GM23338 (cell line): Measurements from ENCODE around the gene TMEM52.

Experiments used
- CREB1 ChIP-seq: fragments of 250-450 bp; sonication (Bioruptor Pico); IDR thresholded peaks from 2 replicates; pipeline ENCODE4 v1.5.0; 2020; ENCODE audit warnings: low read depth, mild to moderate bottlenecking, moderate library complexity
- EZH2phosphoT487 ChIP-seq: fragments of 200-600 bp; sonication (generic); IDR thresholded peaks from one replicate; pipeline ENCODE4 v1.8.1; 2018; ENCODE audit warnings: antibody characterized with exemption; ENCODE audit not compliant: unreplicated experiment
- POLR2AphosphoS5 ChIP-seq: IDR thresholded peaks from 2 replicates; pipeline ENCODE4 v1.6.1; 2016; ENCODE audit warnings: antibody characterized with exemption, low read depth
- TF ChIP-seq, protein P1 (sequence below), 2 experiments: fragments of 200-600 bp in 1 of 2; sonication (generic) in 1 of 2; conservative IDR thresholded peaks; 2 replicates each; pipeline versions ENCODE4 v1.5.1 to v1.6.1; 2016 to 2017; ENCODE audit warnings: antibody characterized with exemption in 2 of 2, low read depth in 2 of 2, mild to moderate bottlenecking in 2 of 2, moderate library complexity in 1 of 2

DNA sequence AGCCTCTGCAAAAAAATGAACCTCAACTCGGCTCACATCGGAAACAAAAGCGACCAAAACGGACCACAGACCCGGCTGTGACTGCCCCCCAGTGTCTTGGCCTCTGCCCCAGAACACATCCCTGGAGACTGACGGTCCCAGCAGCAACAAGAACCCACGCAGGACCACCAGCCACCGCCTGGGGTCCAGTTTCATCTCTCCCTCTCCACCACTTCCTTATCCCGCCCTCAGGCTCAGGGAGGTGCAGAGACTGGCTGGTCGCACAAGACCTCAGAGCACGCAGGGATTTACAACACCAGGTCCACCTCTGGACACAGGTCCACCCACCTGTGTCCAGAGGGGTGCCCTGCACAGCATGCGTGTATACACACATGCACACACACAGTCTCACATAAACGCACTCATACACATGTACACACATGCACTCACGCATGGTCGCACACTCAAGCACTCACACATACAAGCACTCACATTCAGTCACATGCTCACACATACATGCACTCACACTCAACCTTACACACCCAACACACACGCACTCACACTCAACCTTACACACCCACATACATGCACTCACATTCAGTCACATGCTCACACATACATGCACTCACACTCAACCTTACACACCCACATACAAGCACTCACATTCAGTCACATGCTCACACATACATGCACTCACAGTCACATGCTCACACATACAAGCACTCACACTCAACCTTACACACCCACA lies 18.6 kb upstream of the TMEM52 start:
- TF ChIP-seq CREB1 (CRISPR knock-in tag) (no peak), POLR2AphosphoS5 (no peak), EZH2phosphoT487 (no peak)
- TF ChIP-seq, protein P1, sequence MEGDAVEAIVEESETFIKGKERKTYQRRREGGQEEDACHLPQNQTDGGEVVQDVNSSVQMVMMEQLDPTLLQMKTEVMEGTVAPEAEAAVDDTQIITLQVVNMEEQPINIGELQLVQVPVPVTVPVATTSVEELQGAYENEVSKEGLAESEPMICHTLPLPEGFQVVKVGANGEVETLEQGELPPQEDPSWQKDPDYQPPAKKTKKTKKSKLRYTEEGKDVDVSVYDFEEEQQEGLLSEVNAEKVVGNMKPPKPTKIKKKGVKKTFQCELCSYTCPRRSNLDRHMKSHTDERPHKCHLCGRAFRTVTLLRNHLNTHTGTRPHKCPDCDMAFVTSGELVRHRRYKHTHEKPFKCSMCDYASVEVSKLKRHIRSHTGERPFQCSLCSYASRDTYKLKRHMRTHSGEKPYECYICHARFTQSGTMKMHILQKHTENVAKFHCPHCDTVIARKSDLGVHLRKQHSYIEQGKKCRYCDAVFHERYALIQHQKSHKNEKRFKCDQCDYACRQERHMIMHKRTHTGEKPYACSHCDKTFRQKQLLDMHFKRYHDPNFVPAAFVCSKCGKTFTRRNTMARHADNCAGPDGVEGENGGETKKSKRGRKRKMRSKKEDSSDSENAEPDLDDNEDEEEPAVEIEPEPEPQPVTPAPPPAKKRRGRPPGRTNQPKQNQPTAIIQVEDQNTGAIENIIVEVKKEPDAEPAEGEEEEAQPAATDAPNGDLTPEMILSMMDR (conservative IDR thresholded peaks at IDR 0.05; ENCODE audit: low read depth in 2 of 2): no peak
